Measurements from ENCODE around the gene NADK.
"Not testable (repeated sequence)": the region's sequence is repeated elsewhere in the genome, so short reads cannot be mapped to it uniquely, and the experiment has no call there.

NADK gene

DNA sequence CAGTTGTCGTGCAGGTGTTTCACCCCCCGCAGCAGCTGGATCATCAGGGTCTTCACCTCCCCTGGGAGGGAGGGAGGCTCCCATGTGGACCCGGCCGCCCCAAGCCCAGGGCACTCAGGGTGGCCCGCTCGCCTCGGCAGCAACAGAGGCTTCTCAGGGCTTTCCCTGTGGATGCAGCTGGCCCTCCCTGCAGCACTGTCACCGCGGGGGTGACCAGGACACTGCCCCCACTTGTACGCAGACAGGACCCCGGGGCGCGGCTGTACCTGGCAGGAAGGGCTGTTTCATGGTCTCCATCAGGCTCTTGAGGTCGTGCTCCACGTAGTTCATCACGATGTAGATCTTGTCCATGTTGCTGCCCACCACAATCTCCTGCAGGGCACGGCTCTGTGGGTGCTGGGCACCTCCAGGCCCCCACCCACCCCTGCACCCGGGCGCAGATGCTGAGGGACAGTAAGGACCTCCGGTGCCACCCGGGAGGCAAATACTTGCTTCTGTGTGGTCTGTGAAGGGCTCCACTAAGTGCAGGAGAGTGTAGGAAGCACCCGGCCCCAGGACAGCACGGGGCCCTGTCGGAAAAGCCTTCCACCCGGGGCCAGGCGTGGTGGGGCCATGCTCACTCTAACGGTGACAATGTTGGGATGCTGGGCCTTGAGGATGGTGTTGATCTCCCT lies 73.8 kb downstream of the NADK start:
- not testable (repeated sequence) for H3K4me1 ChIP-seq (ENCODE audit: insufficient read depth, low read length); H3K9me3 ChIP-seq (ENCODE audit: insufficient read depth, low read depth, low read length); H3K36me3 ChIP-seq (ENCODE audit: insufficient read depth, low read depth, low read length); H3K27me3 ChIP-seq (ENCODE audit: insufficient read depth, low read length); H3K4me3 ChIP-seq (ENCODE audit: low read length); H3K27ac ChIP-seq (ENCODE audit: low read length); H3K9ac ChIP-seq (ENCODE audit: low read depth, low read length)

DNA sequence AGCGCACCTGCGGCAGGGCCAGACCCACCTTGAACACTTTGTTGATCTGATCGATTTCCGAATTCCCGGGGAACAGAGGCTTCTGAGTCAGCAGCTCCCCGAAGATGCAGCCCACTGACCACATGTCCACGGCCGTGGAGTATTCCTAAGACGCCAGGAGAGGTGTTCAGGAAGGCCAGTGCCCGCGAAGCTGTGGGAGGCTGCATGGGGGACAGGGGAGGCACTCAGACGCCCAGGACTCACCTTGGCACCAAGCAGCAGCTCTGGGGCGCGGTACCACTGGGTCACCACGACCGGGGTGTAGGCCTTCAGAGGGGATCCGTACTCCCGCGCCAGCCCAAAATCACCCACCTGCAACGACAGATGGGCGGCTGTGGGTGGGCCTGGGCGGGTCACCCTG lies 74.5 kb downstream of the NADK start:
- Histone ChIP-seq H3K9ac (ENCODE audit: low read depth, low read length) (no peak overlapping the region), H3K4me3 (ENCODE audit: low read length) (no peak overlapping the region), H3K27ac (ENCODE audit: low read length) (no peak overlapping the region), H3K27me3 (ENCODE audit: insufficient read depth, low read length) (no peaks in the 10 kb centered on the region), H3K9me3 (ENCODE audit: insufficient read depth, low read depth, low read length) (no peaks in the 10 kb centered on the region), H3K4me1 (ENCODE audit: insufficient read depth, low read length) (no peaks in the 10 kb centered on the region), H3K36me3 (ENCODE audit: insufficient read depth, low read depth, low read length) (no peaks in the 10 kb centered on the region)

DNA sequence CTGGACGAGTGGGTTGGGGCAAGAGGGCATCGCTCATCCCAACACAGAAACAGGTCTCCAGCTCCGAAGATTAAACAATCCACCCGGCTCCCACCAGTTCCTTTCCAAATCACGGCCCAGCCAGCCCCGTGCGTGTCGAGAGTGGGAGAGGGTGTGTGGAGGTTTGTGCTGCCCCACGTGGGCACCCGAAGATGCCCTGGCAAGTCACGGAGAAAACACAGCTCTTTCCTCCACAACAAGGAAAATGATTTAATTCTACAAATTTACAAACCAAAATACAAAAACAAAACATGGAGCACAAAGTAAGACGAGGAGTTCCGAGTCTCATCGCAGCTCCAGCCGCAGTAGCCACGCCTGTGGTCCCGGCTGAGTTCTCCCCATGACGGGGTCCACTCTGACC lies 75.8 kb downstream of the NADK start:
- not testable (repeated sequence) for H3K27ac ChIP-seq (ENCODE audit: low read length); H3K9ac ChIP-seq (ENCODE audit: low read depth, low read length); H3K4me1 ChIP-seq (ENCODE audit: insufficient read depth, low read length); H3K9me3 ChIP-seq (ENCODE audit: insufficient read depth, low read depth, low read length); H3K27me3 ChIP-seq (ENCODE audit: insufficient read depth, low read length); H3K36me3 ChIP-seq (ENCODE audit: insufficient read depth, low read depth, low read length); H3K4me3 ChIP-seq (ENCODE audit: low read length)

Measured in iPS-20b (cell line).